Measurements from ENCODE around the gene EPS8L1.
"Not testable (repeated sequence)": the region's sequence is repeated elsewhere in the genome, so short reads cannot be mapped to it uniquely, and the experiment has no call there.

The EPS8L1 gene

DNA sequence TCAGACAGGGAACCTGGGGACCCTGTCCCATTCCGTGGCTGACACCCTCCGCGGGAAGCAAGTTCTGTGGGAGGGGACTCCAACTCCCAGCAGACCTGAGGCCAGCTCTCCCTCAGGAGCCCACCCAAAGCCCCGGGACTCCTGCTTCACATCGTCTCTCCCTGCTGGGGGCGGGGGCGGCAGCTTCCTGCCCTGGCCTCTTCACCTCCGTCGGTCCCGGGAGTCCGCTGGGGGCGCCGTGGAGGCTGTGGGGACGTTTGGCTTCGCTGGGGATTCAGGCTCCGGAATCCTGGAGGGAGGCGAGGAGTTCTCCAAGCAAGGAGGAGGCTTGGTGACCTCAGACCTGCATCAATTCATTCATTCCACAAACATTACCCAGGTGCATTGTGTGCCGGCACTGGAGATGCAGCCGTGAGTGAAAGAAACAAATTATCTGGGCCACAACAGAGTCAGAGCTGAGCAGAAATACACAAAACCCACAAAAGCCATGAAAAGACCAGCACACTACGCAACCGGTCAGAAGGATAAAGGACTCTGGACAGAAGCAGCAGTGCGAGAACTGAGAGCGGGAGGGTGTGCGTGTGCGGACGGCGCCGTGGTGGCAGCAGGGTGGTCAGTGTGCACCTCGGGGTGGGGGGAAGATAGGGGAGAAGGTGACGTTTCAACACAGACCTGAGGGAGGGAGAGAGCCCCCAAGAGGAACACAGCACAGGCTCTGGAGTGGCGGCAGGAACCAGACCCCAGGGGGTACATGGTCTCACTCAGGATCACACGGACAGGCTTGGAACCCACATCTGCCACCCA, 19.0 kb downstream of the EPS8L1 start:
- no peak for DNase-seq (ENCODE audit: low read depth in 2 of 2)

DNA sequence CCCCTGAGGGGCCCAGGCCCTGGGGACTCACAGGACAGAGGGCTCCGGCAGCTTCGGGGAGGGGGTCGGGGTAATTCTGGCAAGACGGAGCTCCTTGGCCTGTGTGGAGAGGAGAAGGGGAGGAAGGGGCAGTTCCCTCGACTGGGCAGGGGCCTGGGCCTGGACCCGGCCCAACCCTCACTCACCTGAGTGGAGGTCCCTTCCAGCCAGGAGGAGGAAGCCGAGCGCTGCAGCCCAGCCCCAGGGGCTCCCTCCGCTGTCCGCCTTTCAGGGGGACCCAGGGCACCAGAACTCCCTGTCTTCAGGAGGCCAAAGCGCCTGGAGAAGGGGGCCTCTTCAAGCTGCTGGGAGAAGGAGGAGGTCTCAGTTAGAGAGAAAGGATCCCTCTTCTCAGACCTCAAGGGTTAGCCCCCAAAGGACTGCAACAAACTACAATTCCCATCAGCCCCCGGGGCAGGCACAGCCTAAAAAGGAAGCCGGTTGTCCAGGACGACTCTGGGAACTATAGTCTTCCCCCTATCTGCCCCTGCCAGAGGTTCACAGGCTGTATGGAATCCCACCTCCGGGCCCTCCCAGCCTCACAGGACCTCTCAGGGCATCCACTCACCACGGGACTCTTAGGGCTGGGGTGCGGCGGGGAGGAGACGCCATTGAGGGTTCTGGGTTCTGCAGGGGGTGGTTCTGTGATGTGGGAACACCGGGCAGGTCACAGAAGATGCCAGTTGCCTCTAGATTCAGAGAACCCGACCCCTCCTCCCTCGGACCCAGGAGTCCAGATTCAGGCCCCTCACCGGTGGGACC, 19.8 kb downstream of the EPS8L1 start:
- no peak for DNase-seq (ENCODE audit: low read depth in 2 of 2)

DNA sequence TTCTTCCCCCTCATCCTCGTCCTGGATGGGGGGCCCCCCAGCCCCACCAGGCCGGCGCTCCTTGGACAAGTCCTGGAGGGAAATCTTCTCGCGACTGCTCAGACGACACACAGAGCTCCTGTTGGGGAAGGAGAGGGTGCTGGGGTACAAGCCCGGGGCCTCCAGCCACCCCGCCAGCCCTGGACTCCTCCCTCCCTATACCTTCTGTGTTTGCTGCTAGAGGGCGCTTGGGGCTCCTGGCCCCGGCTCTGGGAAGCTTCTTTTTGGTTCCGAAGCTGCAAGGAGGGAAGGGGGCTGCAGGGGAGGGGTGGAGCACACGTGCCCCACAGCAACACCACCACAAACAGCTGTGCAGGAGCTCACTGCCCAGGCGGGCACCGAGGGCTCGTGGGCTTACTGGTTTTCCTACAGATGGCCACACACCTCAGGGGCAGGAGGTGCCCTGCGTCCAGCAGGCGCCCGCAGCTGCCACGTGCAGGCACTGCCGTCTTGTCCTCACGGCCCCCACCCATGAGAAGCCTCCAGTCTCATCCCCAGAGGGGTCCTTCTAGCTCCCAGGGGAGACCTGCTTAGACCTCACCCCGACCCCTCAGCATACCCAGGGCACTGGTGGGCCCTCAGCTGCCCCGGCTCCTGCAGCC, 20.5 kb downstream of the EPS8L1 start:
- DNase-seq (ENCODE audit: low read depth in 2 of 2): no peak

DNA sequence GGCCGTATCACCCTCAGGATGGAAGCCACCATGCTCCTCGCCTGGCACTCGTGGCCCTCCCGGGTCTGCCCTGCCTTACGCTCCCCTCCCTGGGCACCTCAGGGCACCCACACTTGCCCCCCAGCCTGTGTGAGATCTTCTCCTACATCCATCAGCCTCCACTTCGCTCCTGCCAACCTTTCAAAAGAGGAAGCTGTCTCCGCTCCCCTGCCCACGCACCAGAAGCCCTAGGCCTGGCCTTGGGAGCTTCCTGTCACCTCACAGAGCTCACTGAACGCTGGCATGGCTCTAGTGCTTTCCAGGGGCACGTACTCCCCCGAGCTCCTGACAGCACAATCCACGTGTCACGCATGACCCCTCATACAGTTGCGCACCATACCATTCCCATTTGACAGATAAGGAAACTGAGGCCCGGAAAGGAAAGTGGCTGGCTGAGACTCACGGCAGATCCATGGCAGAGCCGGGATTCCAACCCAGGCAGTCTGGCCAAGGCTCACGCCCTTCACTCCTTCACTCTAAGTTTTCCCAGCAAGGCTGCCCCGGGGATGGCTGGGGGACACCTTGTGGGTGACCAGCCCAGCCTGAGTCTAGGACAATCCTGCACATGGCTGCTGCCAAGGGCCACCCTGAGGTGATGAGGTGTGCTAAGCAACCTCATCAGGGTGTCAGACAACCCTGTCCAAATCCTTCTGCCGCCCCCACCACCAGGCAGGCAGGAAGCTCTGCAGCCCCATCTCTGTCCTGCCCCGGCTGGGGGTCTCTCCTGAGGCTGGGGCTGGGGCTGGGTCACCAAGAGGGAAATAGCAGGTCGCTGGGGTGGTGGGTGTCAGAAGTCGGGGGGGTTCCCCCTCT, 22.4 kb downstream of the EPS8L1 start:
- no peak for DNase-seq (ENCODE audit: low read depth in 2 of 2)

DNA sequence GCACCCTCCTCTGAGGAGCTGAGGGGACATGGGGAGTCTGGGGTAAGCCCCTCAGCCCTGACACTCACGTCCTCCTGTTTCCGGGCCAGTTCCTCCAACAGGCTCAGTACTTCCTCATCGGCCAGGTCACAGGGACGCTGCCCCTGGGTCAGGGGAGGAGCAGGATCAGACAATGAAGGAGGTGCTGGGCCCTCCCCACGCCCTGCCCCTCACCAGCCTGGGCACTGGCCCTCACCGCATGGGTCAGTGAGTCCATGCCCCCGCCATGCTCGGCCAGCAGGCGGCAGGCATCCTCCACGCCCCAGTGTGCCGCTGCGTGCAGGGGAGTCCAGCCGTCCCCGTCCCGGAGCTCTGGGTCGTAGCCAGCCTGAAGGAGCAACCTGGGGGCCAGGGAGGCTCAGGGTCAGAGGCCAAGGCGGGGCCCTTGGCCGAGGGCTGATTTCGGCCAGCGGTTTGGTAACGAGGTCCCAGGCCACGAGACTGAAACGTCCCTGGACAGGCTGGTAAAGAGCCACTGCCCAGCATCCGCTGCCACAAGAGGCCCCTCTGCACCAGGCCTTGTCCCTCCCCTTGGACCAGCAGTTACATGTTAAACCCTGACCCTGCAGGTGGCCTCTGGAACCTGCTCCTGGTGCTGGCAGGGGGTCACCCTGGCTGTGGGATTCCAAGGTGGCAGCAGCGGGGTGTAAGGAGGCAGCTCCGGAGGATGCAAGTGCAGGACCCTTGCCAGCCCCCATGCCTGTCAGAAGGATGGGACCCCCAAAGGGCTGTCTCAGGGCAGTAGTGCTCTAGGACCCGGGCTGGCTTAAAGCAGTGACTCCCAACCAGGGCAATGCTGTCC, 23.3 kb downstream of the EPS8L1 start:
- DNase-seq (ENCODE audit: low read depth in 2 of 2): no peak

DNA sequence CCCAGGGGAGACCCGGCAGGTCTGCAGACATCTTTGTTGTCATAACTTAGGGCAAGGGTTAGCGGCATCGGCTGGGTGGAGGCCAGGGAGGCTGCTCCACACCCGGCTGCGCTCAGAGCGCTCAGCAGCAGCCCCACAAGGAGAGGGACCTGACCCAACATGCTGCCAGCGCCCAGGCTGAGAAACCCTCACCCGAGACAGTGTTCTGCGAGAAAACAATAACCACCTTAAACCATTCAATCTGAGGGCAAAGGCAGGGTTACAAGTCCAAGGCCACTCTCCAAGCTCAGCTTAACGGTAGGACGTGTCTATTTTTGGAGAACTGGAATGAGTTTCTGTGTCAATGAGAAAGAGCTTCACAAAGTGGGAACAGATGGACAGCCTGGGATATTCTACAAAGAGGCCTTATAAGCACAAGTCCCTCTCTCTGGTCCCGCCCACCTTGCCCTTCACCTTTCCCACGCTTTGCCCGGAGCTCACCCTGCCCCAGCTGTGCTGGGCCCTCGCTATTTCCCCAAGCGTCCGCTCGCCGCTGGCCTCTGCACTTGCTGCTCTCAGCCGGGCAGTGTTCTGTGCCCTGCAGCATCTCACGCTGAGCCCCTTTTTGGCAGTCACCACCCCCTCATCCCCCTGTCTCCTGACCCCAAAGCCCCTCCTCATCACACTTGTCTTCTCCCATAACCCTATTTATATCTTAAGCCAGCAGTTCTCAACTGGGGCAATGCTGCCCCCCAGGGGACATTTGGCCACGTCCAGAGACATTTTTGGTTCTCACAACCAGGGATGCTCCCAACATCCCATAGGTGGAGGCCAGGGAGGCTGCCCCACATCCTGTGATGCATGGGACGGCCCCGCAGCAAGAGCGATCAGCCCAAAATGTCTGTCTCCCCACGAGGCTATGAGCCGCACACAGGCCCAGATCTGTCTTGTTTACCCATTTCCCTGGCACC, 24.2 kb downstream of the EPS8L1 start:
- no peak for DNase-seq (ENCODE audit: low read depth in 2 of 2)

DNA sequence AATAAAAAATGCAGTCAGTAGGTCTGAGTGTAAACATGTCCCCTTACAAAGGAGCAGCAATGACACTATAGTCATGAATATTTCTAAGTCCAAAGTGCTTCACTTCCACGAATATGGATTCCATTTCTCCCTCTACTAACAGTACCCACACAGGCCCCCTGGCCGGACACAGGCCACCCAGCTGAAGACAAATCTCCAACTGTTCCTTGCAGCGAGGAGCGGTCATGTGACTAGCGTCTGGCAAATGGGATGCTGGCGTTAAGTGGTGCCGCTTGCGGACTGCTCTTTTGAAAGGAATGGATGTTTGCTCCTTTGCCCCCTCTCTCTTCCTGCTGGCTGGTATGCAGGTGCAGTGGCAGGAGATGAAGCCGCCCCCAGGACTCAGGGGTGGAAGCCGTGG, 25.6 kb downstream of the EPS8L1 start:
- DNase-seq (ENCODE audit: low read depth in 2 of 2): no peak

DNA sequence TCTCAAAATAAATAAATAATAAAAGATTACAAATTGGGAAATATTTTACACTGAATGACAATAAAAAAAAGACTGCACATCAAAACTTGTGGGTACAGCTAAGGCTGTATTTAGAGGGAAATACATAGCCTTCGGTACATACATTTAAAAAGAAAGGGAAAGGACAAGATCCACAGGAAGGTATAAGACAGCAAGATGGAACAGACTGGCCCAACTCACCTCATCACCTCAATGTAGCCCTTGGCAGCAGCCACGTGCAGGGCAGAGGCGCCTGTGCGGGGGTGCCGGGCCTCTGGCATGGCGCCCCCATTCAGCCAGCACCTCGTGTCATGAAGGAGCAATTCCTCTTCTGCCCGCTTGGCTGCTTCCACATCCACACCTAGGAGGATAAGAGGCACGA, 27.5 kb downstream of the EPS8L1 start:
- DNase-seq (ENCODE audit: low read depth in 2 of 2): no peak

DNA sequence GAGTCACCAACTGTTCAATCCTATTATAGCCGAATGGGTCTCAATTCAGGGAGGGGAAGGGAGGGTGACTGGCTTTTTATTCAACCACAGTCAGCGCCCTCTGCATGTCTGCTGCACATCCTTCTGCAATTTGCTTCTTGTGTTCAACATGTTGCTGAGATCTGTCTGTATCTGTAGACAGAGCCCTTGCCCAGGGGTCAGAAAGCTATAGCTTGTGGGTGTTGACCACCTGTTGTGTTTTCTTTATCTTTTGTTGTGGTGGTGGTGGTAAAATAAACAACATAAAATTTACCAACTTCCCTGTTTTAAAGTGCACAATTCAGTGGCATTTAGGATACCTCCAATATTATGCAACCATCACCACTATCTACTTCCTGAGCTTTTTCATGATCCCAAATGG, 29.6 kb downstream of the EPS8L1 start:
- DNase-seq (ENCODE audit: low read depth in 2 of 2): no peak

DNA sequence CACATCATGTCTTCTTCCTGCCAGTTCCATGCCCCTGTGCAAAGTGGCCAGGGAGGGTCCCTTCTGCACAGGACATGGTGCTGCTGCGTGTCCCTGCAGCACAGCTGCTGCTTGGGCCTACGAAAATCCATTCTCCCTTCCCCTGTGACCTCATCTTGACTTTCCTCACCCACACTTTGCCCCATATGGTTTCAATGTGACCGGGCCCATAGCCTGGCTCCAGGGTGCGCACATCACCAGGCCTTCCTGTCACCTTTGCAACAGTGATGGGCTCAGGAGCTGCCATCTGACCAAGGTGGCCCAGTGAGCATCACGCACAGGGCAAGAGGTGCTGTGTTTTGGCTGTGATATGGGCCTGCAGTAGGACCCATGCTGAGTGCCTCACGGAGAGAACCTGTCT, 30.9 kb downstream of the EPS8L1 start:
- DNase-seq (ENCODE audit: low read depth in 2 of 2): no peak

DNA sequence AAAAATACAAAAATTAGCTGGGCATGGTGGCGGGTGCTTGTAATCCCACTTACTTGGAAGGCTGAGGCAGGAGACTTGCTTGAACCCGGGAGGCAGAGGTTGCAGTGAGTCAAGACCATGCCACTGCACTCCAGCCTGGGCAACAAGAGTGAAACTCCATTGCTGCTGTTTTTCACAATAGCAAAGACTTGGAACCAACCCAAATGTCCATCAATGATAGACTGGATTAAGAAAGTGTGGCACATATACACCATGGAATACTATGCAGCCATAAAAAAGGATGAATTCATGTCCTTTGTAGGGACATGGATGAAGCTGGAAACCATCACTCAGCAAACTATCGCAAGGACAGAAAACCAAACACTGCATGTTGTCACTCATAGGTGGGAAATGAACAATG, 31.6 kb downstream of the EPS8L1 start:
- DNase-seq (ENCODE audit: low read depth in 2 of 2): not testable (repeated sequence)

DNA sequence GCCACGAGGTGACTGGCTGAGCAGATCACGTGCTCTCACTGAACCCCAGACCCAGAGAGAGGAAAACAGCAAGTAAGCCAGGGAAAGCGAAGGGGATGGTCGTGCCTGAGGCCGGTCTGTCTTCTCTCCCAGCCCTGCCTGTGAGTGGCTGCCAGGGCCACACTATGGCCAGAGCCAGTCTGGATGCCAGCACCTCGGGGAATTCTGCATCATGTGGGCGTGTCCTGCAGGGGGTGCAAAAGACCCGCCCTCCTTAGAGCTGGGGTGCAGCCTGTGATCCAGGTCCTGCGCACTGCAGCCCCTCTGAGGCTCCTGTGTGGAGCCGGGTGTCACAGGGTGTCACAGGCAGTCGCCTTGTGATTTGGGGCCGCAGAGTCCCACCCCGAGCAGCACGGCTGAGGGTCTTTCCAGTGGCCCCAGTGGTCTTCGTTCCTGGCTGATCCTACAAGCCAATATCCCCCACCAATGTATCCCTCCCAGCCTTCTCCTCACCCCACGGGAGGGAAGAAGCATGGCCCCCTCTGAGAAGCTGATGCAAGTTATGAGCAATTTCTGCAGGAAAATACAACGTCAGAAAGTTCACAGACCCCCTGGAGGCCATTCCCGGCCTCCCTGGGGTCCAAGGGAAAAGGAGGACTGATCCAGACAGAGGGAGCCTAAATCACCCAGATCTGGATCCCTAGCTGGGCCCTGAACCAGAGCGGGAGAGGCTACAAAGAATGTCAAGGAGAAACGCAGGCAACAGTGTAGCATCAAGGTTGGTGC, 34.0 kb downstream of the EPS8L1 start:
- DNase-seq (ENCODE audit: low read depth in 2 of 2): no peak

DNA sequence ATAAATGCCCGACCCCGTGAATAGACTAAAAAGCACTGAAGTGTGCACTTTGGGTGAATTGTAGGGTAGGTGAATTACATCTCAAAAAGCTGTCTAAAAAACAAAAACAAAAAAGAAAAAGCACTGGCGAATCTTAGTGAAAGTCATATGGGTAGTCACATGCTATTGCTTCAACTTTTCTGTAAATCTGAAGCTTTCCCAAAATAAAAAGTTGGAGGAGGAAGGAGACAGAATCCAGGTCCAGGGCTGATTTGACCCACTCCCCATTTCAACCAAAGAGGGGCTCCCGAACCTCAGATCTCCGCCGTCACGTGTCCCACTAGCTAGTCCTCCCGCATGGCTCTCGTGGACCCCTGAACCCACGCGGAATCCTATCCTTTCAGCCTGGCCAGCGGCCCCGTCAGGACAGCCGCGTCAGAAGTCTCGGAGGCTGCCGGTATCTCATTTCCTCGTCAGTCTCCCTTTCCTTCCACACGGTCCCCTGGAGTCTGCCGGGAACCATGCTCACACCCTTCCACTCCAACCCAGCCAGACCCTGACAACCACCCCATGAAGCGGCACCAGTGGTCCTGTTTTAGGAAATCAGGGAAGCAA, 35.7 kb downstream of the EPS8L1 start:
- DNase-seq (ENCODE audit: low read depth in 2 of 2): no peak

DNA sequence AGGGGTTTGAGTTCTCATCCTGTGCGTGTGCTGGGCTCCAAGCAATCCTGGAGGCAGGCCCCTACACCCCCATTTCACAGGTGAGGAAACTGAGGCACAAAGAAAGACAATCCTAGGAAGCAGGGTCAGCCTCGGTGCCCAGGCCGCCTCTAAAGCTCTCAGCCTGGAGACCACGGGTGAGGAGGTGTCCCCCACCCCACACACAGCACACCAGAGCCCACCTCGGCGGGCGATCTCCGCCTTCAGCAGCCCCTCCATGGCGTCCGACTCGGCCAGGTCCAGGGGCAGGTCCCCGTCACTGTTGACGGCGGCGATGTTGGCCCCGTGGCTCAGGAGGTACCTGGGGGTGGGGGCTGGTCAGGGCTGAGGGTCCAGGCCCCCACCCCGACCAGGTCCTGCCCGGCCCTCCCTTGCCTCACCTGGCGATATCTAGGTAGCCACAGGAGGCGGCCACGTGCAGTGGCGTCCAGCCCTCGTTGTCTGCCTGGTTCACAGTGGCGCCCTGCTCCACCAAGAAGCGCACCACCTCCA, 36.6 kb downstream of the EPS8L1 start:
- no peak for DNase-seq (ENCODE audit: low read depth in 2 of 2)

DNA sequence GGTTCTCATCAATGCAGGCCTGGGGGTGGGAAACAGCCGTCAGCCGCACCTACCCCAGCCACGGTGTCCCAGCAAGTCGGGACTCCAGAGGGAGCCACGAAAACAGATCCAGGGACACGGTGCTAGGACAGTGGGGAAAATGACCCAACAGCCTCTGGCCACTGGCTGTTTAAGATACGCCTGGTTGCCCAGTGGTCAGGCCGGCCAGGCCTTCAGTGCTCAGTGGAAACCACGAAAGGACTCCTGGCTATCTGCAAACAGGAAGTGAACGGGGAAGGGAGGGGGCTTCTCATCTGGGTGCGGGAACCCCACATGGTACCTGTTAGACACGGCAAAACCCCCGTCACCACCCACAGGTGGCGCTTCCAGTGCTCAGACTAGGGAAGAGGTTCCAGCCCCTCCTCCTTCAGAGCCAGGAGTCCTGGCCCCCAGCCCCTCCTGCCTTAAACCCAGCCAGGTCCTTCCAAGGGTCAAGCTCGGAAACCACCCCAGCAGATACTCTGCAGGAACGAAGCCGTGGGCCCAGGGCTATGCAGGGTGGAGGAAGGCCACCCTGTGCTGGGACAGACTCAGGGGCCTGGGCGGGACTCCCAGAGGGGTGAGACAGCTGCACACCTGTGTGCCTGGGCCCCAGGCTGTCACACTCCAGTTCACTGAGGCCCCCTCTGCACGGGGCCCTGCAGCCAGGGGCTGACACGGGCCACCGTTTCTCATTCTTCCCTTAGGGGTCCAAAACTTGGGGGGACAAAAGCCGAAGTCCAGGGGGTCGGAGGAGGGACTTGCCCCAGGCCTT, 37.3 kb downstream of the EPS8L1 start:
- no peak for DNase-seq (ENCODE audit: low read depth in 2 of 2)

DNA sequence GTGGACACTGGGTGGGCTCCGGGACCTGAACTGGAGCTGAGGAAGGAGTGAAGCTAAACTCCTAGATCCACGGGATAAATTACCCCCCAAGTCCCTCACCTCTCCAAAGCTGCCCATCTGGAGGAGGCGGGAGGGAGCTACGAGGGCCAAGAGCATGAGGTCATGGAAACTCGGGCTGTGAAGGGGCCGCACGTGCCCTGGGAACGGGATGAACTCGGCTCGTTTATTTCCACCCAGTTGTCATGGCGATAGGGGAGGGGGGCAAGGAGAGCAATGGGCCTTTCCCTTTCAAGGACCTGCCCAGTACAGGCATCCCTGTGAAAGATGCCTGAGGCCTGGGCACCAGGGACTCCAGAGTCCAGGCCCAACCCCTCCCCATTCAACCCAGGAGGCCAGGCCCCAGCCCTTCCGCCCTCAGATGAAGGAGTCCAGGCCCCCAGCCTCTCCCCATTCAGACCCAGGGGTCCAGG, 37.9 kb downstream of the EPS8L1 start:
- DNase-seq (ENCODE audit: low read depth in 2 of 2): no peak

DNA sequence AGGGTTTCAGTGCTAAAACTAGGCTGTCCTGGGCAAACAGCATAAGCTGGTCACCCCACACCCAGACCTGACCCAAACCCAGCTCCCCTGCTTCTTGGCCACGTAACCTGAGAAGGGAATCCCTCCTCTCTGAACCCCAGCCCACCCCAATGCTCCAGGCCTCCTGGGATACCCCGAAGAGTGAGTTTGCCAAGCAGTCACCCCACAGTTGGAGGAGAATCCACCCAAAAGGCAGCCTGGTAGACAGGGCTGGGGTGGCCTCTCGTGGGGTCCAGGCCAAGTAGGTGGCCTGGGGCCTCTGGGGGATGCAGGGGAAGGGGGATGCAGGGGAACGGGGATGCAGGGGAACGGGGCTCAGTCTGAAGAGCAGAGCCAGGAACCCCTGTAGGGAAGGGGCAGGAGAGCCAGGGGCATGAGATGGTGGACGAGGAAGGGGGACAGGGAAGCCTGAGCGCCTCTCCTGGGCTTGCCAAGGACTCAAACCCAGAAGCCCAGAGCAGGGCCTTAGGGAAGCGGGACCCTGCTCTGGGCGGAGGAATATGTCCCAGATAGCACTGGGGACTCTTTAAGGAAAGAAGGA, 39.0 kb downstream of the EPS8L1 start:
- DNase-seq (ENCODE audit: low read depth in 2 of 2): no peak

All from activated CD8-positive, alpha-beta memory T cell treated with anti-CD3 and anti-CD28 coated beads for 4 hours (primary cell).